ENCODE data around the gene GLCCI1.

GRCh38 chr7:8105449-8106095 lies 137.0 kb downstream of the GLCCI1 start:
- no peak for TF ChIP-seq POLR2A (IDR thresholded peaks at IDR 0.05; ENCODE audit: low read length)
- no peak for TF ChIP-seq GATA1 (IDR thresholded peaks at IDR 0.05; ENCODE audit: low read depth, low read length)
